Prostate gland (tissue), 2 donors: ENCODE results near the gene SARNP. TPM values are rescaled to one million over a fixed set of nuclear protein-coding genes. Genes with fewer than 3 reads are reported as not detected.

ENCODE experiments used
- DNase-seq: peaks from one replicate; pipeline ENCODE4 v3.0.0-alpha.2; 2019; ENCODE audit warnings: low spot score
- H3K27ac ChIP-seq, 2 donors: fragments of 200-600 bp; sonication (generic); 2 replicates each; pipeline ENCODE4 v1.5.1; 2017 to 2019
- H3K27me3 ChIP-seq: fragments of 200-600 bp; sonication (generic); replicated peaks from 2 replicates; pipeline ENCODE4 v1.5.1; 2019; ENCODE audit not compliant: insufficient read depth
- H3K36me3 ChIP-seq, 2 donors: fragments of 200-600 bp; sonication (generic); 1 replicate in 1 of 2; 2 replicates in 1 of 2; pipeline versions ENCODE4 v1.5.1 to v1.8.1; 2017 to 2019
- H3K4me1 ChIP-seq: fragments of 200-600 bp; sonication (generic); replicated peaks from 2 replicates; pipeline ENCODE4 v1.5.1; 2019
- H3K4me3 ChIP-seq, 2 donors: fragments of 200-600 bp; sonication (generic); 2 replicates each; pipeline ENCODE4 v1.5.1; 2017 to 2019
- H3K9me3 ChIP-seq: fragments of 200-600 bp; sonication (generic); 2 replicates; pipeline ENCODE4 v1.5.1; 2017
- CTCF ChIP-seq, 4 experiments: fragments of 200-600 bp in 2 of 4; fragments of 450-650 bp in 2 of 4; sonication (generic) in 2 of 4; IDR thresholded peaks; 1 replicate in 3 of 4; 2 replicates in 1 of 4; pipeline ENCODE4 v1.5.1; 2016 to 2019; ENCODE audit warnings: antibody characterized with exemption in 4 of 4, mild to moderate bottlenecking in 2 of 4, moderate library complexity in 2 of 4
- POLR2A ChIP-seq: fragments of 450-650 bp; IDR thresholded peaks from one replicate; pipeline ENCODE4 v1.6.1; 2016; ENCODE audit warnings: antibody characterized with exemption, mild to moderate bottlenecking
- POLR2AphosphoS5 ChIP-seq: sonication (generic); formaldehyde crosslinking; IDR thresholded peaks from one replicate; pipeline ENCODE4 v1.6.1; 2017; ENCODE audit warnings: antibody characterized with exemption
- WGBS: methylation state at CpG from one replicate; pipeline ENCODE4 v1.1.5; 2018; 5-methylcytosine and 5-hydroxymethylcytosine counted together
- intact Hi-C: fragments of 100-400 bp; cut with DNase I; formaldehyde crosslinking; loops from one replicate; pipeline ENCODE4 v1.14.2; 2022
- total RNA-seq, 2 donors: library from RNA; depleted of rRNA; stranded (reverse); fragments of >200 nt; gene quantifications; one replicate each; pipeline ENCODE4 v1.1.0, GENCODE V29; 2016

SARNP gene
- total RNA-seq, 2 donors from 2014 or later = 65.9 to 75.9 TPM

GRCh38 chr12:55746913-55747231 is 70.7 kb downstream of the SARNP start:
- H3K9me3 ChIP-seq = no peaks in the 10 kb centered on the region
- no peak overlapping the region for H3K4me3 ChIP-seq
- no peak overlapping the region for H3K27ac ChIP-seq
- TF ChIP-seq POLR2A (no peak), POLR2AphosphoS5 (no peak), CTCF (IDR thresholded peaks at IDR 0.05) (no peak)
- peaks cover 4% of the 10 kb centered on the region for H3K4me1 ChIP-seq
- intact Hi-C loops = no loop called here
- no peaks in the 10 kb centered on the region for H3K36me3 ChIP-seq
- H3K27me3 ChIP-seq = no peaks in the 10 kb centered on the region
- no peak for DNase-seq

- Histone ChIP-seq H3K9me3 (no peaks in the 10 kb centered on the region), H3K27me3 (no peaks in the 10 kb centered on the region), H3K27ac (peak overlapping the region; percentile 68 to 72), H3K4me3 (no peak overlapping the region), H3K36me3 (no peaks in the 10 kb centered on the region), H3K4me1 (peaks cover 4% of the 10 kb centered on the region)
- TF ChIP-seq CTCF (IDR thresholded peaks at IDR 0.05) (no peak), POLR2A (no peak), POLR2AphosphoS5 (no peak)
- no peak for DNase-seq
- intact Hi-C loops = no loop called here
- 41% methylated on average over 3 of the region's 3 CpGs for WGBS
Measured at GRCh38 chr12:55746174-55746912, 71.2 kb downstream of the SARNP start.

GRCh38 chr12:55745361-55746173 is 72.0 kb downstream of the SARNP start:
- intact Hi-C loops = no loop called here
- Histone ChIP-seq H3K36me3 (no peaks in the 10 kb centered on the region), H3K4me1 (peaks cover 4% of the 10 kb centered on the region), H3K27ac (peak overlapping the region; percentile 68 to 72), H3K27me3 (no peaks in the 10 kb centered on the region), H3K4me3 (no peak overlapping the region), H3K9me3 (no peaks in the 10 kb centered on the region)
- TF ChIP-seq POLR2A (no peak), CTCF (IDR thresholded peaks at IDR 0.05) (no peak), POLR2AphosphoS5 (no peak)
- 11% methylated on average over 13 of the region's 13 CpGs for WGBS
- DNase-seq = no peak

- no peaks in the 10 kb centered on the region for H3K27me3 ChIP-seq
- H3K4me3 ChIP-seq = peak overlapping the region; percentile 48 to 50
- H3K4me1 ChIP-seq = peaks cover 4% of the 10 kb centered on the region
- intact Hi-C loops = no loop called here
- peak overlapping the region; percentile 68 to 72 for H3K27ac ChIP-seq
- TF ChIP-seq POLR2A (no peak), POLR2AphosphoS5 (no peak), CTCF (IDR thresholded peaks at IDR 0.05) (no peak)
- H3K9me3 ChIP-seq = no peaks in the 10 kb centered on the region
- no peaks in the 10 kb centered on the region for H3K36me3 ChIP-seq
- no peak for DNase-seq
- WGBS = 10% methylated on average over 11 of the region's 11 CpGs
Measured at GRCh38 chr12:55744340-55745030, 73.0 kb downstream of the SARNP start.
